Skeletal muscle satellite cell (primary cell): ENCODE measurements around the gene RAB20.

Experiments
- H3K27me3 ChIP-seq: 2 replicates; pipeline ENCODE4 v1.7.0; 2013; ENCODE audit warnings: low read length; ENCODE audit not compliant: control insufficient read depth, insufficient read depth
- H3K36me3 ChIP-seq: 2 replicates; pipeline ENCODE4 v1.7.0; 2013; ENCODE audit warnings: mild to moderate bottlenecking, control low read depth, low read length; ENCODE audit not compliant: insufficient read depth
- H3K4me1 ChIP-seq: 2 replicates; pipeline ENCODE4 v1.7.0; 2013; ENCODE audit warnings: low read length; ENCODE audit not compliant: control insufficient read depth, insufficient read depth
- H3K4me2 ChIP-seq: 2 replicates; pipeline ENCODE4 v1.7.0; 2013; ENCODE audit warnings: mild to moderate bottlenecking, low read length
- H3K4me3 ChIP-seq: 2 replicates; pipeline ENCODE4 v1.7.0; 2013; ENCODE audit warnings: low read length
- H3K9ac ChIP-seq: 2 replicates; pipeline ENCODE4 v1.7.0; 2013; ENCODE audit warnings: mild to moderate bottlenecking, low read depth, low read length, moderate library complexity
- H3K9me3 ChIP-seq: replicated peaks from 2 replicates; pipeline ENCODE4 v1.7.0; 2013; ENCODE audit warnings: mild to moderate bottlenecking, control low read depth, low read length

The RAB20 gene

DNA sequence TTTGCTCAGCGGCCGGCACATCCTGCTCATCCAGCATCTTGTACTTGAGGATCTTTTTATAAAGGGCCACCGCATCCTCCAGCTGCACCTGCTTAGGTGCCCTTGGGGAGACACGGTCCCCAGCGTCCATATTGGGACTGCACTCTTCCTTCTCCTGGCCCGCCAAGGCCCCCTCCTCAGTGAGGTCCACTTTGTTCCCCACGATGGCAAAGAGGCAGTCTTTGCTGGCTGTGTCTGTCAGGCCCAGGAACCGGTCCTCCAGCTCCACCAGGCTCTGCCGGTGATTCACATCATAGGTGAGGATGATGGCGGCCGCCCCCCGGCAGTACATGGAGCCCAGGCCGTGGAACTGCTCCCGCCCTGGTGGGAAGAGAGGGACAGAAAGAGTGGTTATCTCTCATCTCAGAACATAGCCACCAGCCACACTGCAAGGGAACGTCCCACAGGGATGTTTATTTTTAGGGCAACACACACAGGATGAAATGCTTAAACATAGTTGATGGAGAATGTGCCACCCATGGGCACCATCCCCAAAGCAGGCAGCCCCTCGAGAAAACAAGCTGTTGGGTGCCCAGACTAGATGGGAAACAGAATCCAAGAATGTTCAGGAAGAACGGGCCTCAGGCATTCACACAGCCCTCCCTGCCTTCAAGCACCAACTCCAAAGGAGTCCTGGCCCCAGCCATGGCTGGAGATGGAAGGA, 37.5 kb downstream of the RAB20 start:
- Histone ChIP-seq H3K4me1 (peaks cover 26% of the 10 kb centered on the region), H3K9ac (no peak overlapping the region), H3K9me3 (no peaks in the 10 kb centered on the region), H3K27me3 (peaks cover 3% of the 10 kb centered on the region), H3K4me2 (no peak overlapping the region), H3K4me3 (no peak overlapping the region), H3K36me3 (no peaks in the 10 kb centered on the region)

DNA sequence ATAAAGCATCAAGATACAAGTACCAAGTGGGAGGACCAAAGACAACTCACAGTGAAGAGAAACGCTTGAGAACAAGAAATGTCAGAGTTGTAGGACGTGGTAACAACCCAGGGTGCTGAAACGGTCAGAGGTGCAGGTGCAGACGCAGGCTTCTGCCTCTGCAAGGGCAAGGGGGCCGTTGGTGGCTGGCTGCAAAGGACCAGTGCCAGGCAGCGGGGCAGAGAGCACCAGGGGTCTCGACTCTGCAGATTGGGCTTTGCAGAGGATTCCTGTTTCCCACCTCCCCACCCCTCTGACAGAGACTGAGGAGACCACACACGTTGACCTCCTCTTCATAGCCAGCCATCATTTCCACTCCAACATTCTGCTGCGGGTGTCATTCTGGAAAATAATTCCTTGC, 38.3 kb downstream of the RAB20 start:
- Histone ChIP-seq H3K27me3 (peaks cover 3% of the 10 kb centered on the region), H3K36me3 (no peaks in the 10 kb centered on the region), H3K4me2 (no peak overlapping the region), H3K4me1 (peaks cover 26% of the 10 kb centered on the region), H3K9me3 (no peaks in the 10 kb centered on the region), H3K9ac (no peak overlapping the region), H3K4me3 (no peak overlapping the region)

DNA sequence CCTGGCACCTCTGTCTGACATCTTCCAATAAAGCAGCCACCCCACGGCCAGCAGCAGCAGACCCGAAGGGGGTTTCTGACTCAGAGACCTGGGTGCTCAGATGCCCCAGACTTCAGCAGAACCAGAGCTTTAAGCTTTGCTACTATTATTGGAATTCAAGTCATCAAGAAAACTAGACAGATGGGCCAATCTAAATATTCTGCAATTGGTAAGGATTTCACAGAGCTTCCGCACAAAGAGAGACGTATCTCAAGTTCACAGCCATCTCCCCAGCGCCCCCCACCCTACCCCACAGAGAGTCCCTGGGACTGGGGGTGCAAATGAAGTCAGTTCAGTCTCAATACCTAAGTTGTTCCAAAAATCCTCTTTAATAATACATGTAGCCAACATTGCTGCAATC, 38.8 kb downstream of the RAB20 start:
- Histone ChIP-seq H3K36me3 (no peaks in the 10 kb centered on the region), H3K4me1 (peaks cover 26% of the 10 kb centered on the region), H3K9me3 (no peaks in the 10 kb centered on the region), H3K4me2 (no peak overlapping the region), H3K9ac (no peak overlapping the region), H3K27me3 (peaks cover 3% of the 10 kb centered on the region), H3K4me3 (no peak overlapping the region)

DNA sequence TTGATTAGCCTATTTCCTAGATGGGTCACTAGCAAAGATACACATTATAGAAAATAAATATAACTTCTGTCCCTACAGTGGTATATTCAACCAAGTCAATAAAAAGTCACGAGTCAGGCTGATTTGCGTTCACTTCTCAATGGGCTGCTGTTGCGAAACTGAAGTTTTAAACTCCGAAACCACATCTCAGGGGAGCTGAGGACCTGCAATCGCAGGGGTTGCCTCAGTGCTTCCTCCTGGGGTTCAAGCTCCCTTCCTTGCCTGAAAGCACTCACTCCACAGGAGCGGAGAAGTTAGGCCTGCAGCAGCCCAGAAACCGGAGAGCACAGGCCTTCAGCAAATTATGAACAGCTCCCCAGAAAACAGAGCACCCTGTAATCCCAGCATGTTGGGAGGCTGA, 39.6 kb downstream of the RAB20 start:
- H3K27me3 ChIP-seq, result no peaks in the 10 kb centered on the region
- no peak overlapping the region for H3K4me2 ChIP-seq
- H3K9ac ChIP-seq, result no peak overlapping the region
- peaks cover 26% of the 10 kb centered on the region for H3K4me1 ChIP-seq
- H3K4me3 ChIP-seq, result no peak overlapping the region
- no peaks in the 10 kb centered on the region for H3K9me3 ChIP-seq
- no peaks in the 10 kb centered on the region for H3K36me3 ChIP-seq

DNA sequence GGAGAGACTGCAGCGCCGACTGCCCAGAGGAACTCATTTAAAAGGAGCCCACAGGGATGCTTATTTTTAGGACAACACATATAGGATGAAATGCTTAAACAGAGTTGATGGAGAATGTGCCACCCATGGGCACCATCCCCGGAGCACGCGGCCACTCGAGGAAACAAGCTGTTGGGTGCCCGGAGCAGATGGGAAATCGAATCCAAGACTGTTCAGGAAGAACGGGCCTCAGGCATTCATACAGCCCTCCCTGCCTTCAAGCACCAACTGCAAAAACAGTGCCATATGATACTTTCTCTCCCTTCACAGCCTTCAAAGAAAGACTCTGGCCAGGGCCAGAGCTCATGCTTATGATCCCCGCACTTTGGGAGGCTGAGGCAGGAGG, 40.2 kb downstream of the RAB20 start:
- Histone ChIP-seq H3K27me3 (no peaks in the 10 kb centered on the region), H3K9me3 (no peaks in the 10 kb centered on the region), H3K4me1 (peaks cover 26% of the 10 kb centered on the region), H3K4me2 (no peak overlapping the region), H3K4me3 (no peak overlapping the region), H3K9ac (no peak overlapping the region), H3K36me3 (no peaks in the 10 kb centered on the region)

DNA sequence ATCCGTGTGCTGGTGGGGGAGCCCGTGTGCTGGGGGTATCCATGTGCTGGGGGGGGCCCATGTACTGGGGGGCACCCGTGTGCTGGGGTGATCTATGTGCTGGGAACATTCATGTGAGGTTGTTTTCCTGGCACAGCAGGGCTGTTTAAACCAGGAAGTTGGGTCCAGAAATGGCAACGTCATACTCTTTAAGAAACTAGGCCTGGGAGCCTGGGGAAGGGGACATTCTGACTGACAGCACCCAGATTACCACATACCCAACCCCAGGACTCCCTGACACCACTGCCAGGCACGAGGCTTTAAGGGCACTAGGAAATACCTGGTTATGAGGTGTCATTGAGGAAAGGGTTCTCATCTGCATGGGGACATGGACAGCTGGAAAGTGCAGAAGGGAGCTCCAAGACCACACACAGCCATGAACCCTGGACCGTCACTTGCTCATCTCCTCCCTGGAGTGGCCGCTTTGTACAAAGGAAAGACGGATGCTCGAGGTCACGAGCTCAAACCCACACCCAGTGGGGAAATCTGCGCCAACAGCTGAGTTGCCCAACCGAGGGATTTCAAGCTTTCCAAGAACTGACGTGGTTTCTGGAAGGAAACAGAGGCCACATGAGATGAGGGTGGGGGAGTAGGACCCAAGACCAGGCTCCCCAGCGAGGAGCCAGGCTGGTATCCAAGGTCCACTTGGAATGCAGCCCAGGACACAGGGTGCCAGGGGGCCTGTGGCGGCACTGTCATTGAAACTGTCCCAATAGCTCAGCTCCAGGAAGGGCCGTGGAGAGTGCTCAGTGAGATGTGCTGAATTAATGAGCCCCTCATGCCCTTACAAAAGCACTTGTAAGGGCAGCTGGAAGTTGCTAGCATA, 40.9 kb downstream of the RAB20 start:
- no peak overlapping the region for H3K4me3 ChIP-seq
- H3K27me3 ChIP-seq, result no peaks in the 10 kb centered on the region
- H3K9ac ChIP-seq, result no peak overlapping the region
- no peaks in the 10 kb centered on the region for H3K9me3 ChIP-seq
- no peaks in the 10 kb centered on the region for H3K36me3 ChIP-seq
- peaks cover 26% of the 10 kb centered on the region for H3K4me1 ChIP-seq
- peak overlapping the region; percentile 19 for H3K4me2 ChIP-seq

DNA sequence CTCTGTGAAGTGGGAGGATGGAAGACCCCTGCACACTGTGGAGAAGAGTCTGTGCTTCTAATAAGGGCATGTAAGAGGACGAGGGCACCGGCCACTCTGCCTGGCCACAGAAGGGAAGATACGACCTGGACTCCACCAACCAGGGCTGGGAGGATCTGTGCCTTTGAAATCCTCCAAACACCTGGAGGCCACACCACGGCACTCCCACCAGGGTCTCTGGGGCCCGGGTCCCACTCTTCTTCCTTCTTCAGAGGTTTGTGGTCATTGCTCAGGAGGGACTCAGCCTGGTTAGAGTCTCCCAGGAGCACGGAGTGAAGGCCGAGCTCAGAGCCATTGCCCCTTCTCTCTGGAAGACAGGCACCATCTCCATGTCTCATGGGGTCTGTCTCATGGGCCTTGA, 42.0 kb downstream of the RAB20 start:
- no peak overlapping the region for H3K4me2 ChIP-seq
- H3K4me3 ChIP-seq, result no peak overlapping the region
- peaks cover 8% of the 10 kb centered on the region for H3K36me3 ChIP-seq
- H3K27me3 ChIP-seq, result no peaks in the 10 kb centered on the region
- no peaks in the 10 kb centered on the region for H3K9me3 ChIP-seq
- H3K9ac ChIP-seq, result no peak overlapping the region
- peaks cover 21% of the 10 kb centered on the region for H3K4me1 ChIP-seq

DNA sequence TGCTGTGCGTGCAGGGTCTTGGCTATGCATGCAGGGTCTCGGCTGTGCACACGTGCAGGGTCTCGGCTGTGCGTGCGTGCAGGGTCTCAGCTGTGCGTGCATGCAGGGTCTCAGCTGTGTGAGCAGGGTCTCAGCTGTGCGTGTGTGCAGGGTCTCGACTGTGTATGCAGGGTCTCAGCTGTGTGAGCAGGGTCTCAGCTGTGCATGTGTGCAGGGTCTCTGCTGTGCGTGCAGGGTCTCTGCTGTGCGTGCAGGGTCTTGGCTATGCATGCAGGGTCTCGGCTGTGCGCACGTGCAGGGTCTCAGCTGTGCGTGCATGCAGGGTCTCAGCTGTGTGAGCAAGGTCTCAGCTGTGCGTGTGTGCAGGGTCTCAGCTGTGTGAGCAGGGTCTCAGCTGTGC, 42.5 kb downstream of the RAB20 start:
- H3K4me1 ChIP-seq, result peaks cover 19% of the 10 kb centered on the region

DNA sequence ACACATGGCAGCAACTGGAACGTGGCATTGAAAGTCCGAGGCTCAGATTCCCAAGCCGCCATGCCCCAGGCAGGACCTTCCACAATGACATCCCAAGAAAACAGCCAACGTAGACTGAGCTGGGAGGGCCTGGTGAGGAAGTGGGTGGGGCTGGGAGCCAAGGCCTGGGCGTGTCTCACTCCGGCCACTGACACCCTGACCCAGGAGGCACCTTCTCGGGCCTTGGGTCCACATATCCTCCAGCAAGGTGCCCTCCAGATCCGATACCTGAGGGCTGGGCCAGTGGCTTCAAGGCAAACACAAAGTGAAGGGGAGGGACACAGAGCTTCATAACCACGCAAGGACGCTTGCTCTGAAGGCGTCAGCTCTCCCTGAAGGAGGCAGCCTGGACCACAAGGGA, 43.0 kb downstream of the RAB20 start:
- Histone ChIP-seq H3K27me3 (no peaks in the 10 kb centered on the region), H3K4me1 (peaks cover 19% of the 10 kb centered on the region), H3K4me3 (no peak overlapping the region)

More for the DNA sequence above, 42.5 kb downstream of the RAB20 start:
- Histone ChIP-seq H3K4me3 (no peak overlapping the region), H3K36me3 (peaks cover 12% of the 10 kb centered on the region), H3K9me3 (no peaks in the 10 kb centered on the region), H3K9ac (no peak overlapping the region), H3K4me2 (no peak overlapping the region), H3K27me3 (no peaks in the 10 kb centered on the region)

DNA sequence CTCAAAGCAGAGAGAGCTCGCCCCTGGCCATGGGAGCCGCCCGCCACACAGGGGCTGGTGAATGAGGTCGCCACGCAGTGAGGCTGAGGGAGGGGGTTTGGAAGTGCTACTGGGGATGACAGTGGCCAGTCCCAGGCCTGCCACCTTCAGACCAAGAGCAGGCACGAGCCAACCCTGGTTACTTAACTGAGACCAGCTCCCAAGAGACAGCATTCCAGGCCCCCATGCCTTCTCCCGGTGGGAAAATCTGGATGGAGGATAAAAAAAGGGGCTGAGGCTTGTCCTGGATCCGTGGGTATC, 43.3 kb downstream of the RAB20 start:
- no peaks in the 10 kb centered on the region for H3K9me3 ChIP-seq
- H3K4me2 ChIP-seq, result no peak overlapping the region
- peaks cover 19% of the 10 kb centered on the region for H3K36me3 ChIP-seq
- H3K4me3 ChIP-seq, result no peak overlapping the region
- H3K27me3 ChIP-seq, result no peaks in the 10 kb centered on the region
- H3K9ac ChIP-seq, result no peak overlapping the region
- peaks cover 19% of the 10 kb centered on the region for H3K4me1 ChIP-seq

More for the DNA sequence above, 43.0 kb downstream of the RAB20 start:
- peaks cover 16% of the 10 kb centered on the region for H3K36me3 ChIP-seq
- no peaks in the 10 kb centered on the region for H3K9me3 ChIP-seq
- H3K4me2 ChIP-seq, result no peak overlapping the region
- H3K9ac ChIP-seq, result no peak overlapping the region

DNA sequence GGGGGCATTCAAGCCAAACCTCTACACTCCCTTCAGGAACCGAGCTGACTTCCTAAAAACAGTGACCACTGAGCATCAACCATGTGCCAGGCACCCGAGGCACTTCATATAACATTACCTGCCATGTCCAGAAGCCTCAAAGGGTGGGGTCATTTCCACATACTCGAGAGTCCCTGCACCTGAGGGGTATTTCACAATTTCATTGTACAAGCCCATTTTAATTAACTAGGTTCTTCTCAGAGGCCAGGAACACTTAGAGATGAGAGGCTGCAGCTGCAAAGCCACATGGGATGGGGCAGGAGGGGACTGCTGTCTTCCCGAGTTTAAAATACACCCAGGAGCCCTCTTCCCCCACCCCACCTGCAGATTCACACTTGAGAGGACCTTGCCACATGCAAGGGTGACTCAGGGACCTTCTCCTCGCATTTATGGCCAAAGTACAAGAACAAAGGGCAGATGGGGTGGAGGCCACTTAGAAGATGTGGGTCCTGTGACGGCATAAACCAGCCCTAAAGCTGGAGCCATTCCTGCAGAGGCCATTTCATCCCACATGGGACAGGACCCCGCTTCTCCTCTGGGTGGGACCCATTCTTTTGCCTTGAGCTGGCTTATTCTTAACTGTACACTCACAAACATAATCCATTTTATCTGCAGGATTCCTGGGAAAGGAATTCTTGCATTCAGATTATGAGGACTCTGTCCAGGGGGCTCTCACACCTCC, 43.9 kb downstream of the RAB20 start:
- Histone ChIP-seq H3K9me3 (no peaks in the 10 kb centered on the region), H3K36me3 (peaks cover 23% of the 10 kb centered on the region), H3K4me1 (peaks cover 19% of the 10 kb centered on the region), H3K4me2 (no peak overlapping the region), H3K4me3 (no peak overlapping the region), H3K27me3 (no peaks in the 10 kb centered on the region), H3K9ac (no peak overlapping the region)
